ENCODE data around the gene SNRNP70. TPM values are rescaled to one million over a fixed set of nuclear protein-coding genes. Genes with fewer than 3 reads are reported as not detected.

Gene SNRNP70
- total RNA-seq, 1 experiment from 2014 or later: 259 TPM

- Mint-ChIP-seq H3K27me3 (ENCODE audit: insufficient read depth, unreplicated experiment) (peaks cover 3% of the 10 kb centered on the region), H3K36me3 (ENCODE audit: insufficient read depth, unreplicated experiment) (peaks cover 20% of the 10 kb centered on the region), H3K4me3 (ENCODE audit: unreplicated experiment) (peak within 1 kb of the TSS; percentile 86), H3K9me3 (ENCODE audit: unreplicated experiment) (peaks cover 13% of the 10 kb centered on the region), H3K27ac (ENCODE audit: unreplicated experiment) (peak within 1 kb of the TSS; percentile 53), H3K4me1 (ENCODE audit: low read depth, unreplicated experiment) (peaks cover 31% of the 10 kb centered on the region)
- Histone ChIP-seq H3K36me3 (ENCODE audit: control insufficient read depth, insufficient read depth, low read length) (no peaks in the 10 kb centered on the region), H3K9me3 (no peaks in the 10 kb centered on the region), H3K27me3 (replicated peaks; ENCODE audit: control insufficient read depth, insufficient read depth, low read length) (no peaks in the 10 kb centered on the region), H3K4me1 (0 out of 2 replicates have a peak, but pooled peaks cover 11% of the 10 kb centered on the region), H3K4me3 (ENCODE audit: low read depth, low read length) (peak within 1 kb of the TSS; percentile 89)
- ChIA-PET POLR2A (no interaction called here), CTCF (no interaction called here)
- DNase-seq: peak; percentile 95 to 98
- intact Hi-C loops (cut with micrococcal nuclease; ENCODE audit: unreplicated experiment): loop anchor here (1.0 kb wide), 1 partner anchor 8 kb away; no protein-coding TSS in a partner anchor
- TF ChIP-seq CTCF (IDR thresholded peaks at IDR 0.05; ENCODE audit: insufficient read depth in 1 of 2, low read depth in 1 of 2, low read length in 1 of 2, severe bottlenecking in 1 of 2, unreplicated experiment in 1 of 2): no peak
- BruUV-seq (replicated peaks): no TSS peak
These were observed 72.4 kb downstream of the SNRNP70 start, which contains the start of gene TRPM4 for GRCh38 chr19:49157445-49158224. Gene TRPM4 (plus strand): TSS chr19:49157792. CDS start chr19:49157867, 75 bp downstream.

Other genes starting within 250 kb of the SNRNP70 start
- gene HSD17B14, start 249.0 kb upstream of the SNRNP70 start, total RNA-seq (2022): 27.8 and 30.8 TPM in 2 replicates
- 3.9 and 5.6 TPM in 2 replicates for gene PLEKHA4, start 216.8 kb upstream of the SNRNP70 start, total RNA-seq (2022)
- gene PPP1R15A, start 213.0 kb upstream of the SNRNP70 start, total RNA-seq (2022): 83.3 and 94.7 TPM in 2 replicates
- gene TULP2, start 186.7 kb upstream of the SNRNP70 start, total RNA-seq (2022): 0.61 and 1.1 TPM in 2 replicates
- 140 and 142 TPM in 2 replicates for gene NUCB1, start 185.1 kb upstream of the SNRNP70 start, total RNA-seq (2022)
- 2.6 and 3.3 TPM in 2 replicates for gene DHDH, start 151.8 kb upstream of the SNRNP70 start, total RNA-seq (2022)
- gene BAX, start 130.6 kb upstream of the SNRNP70 start, total RNA-seq (2022): 107 and 110 TPM in 2 replicates
- 2,542 and 2,963 TPM in 2 replicates for gene FTL, start 120.1 kb upstream of the SNRNP70 start, total RNA-seq (2022)
- 62.7 and 65.3 TPM in 2 replicates for gene GYS1, start 92.1 kb upstream of the SNRNP70 start, total RNA-seq (2022)
- 165 and 172 TPM in 2 replicates for gene RUVBL2, start 91.6 kb upstream of the SNRNP70 start, total RNA-seq (2022)
- 0.68 TPM in 1 of 2 replicates, not detected in the other for gene LHB, start 68.4 kb upstream of the SNRNP70 start, total RNA-seq (2022)
- gene CGB3, start 61.1 kb upstream of the SNRNP70 start, total RNA-seq (2022): not detected in 2 replicates
- gene CGB2, start 53.6 kb upstream of the SNRNP70 start, total RNA-seq (2022): not detected in 2 replicates
- gene CGB1, start 48.6 kb upstream of the SNRNP70 start, total RNA-seq (2022): not detected in 2 replicates
- gene CGB5, start 41.6 kb upstream of the SNRNP70 start, total RNA-seq (2022): 0.49 TPM in 1 of 2 replicates, not detected in the other
- not detected in 2 replicates for gene CGB8, start 36.3 kb upstream of the SNRNP70 start, total RNA-seq (2022)
- 2.2 and 3.0 TPM in 2 replicates for gene CGB7, start 27.7 kb upstream of the SNRNP70 start, total RNA-seq (2022)
- gene NTF4, start 20.6 kb upstream of the SNRNP70 start, total RNA-seq (2022): 9.1 and 10.2 TPM in 2 replicates
- gene KCNA7, start 12.8 kb upstream of the SNRNP70 start, total RNA-seq (2022): 1.1 and 1.2 TPM in 2 replicates
- 11.8 and 12.7 TPM in 2 replicates for gene LIN7B, start 28.9 kb downstream of the SNRNP70 start, total RNA-seq (2022)
- gene C19orf73, start 33.7 kb downstream of the SNRNP70 start, total RNA-seq (2022): 1.7 and 2.1 TPM in 2 replicates
- gene PPFIA3, start 34.1 kb downstream of the SNRNP70 start, total RNA-seq (2022): 11.8 and 12.7 TPM in 2 replicates
- not detected in 2 replicates for gene HRC, start 69.9 kb downstream of the SNRNP70 start, total RNA-seq (2022)
- 27.8 and 31.4 TPM in 2 replicates for gene TRPM4, start 72.3 kb downstream of the SNRNP70 start, total RNA-seq (2022)
- 0.56 and 0.84 TPM in 2 replicates for gene SLC6A16, start 239.7 kb downstream of the SNRNP70 start, total RNA-seq (2022)
- gene CD37, start 250.0 kb downstream of the SNRNP70 start, total RNA-seq (2022): not detected in 2 replicates

Measured in Caco-2 (cell line).